BLaER1 (cell line): ENCODE data around the gene RDM1.
A peak's percentile ranks its signal among the peaks of the same experiment; 100 is the strongest.

Source experiments
- H3K27ac ChIP-seq: shearing (Covaris generic); formaldehyde crosslinking; 2 replicates; pipeline ENCODE4 v1.8.1; 2022
- H3K27me3 ChIP-seq: shearing (Covaris generic); formaldehyde crosslinking; 2 replicates; pipeline ENCODE4 v1.8.1; 2022
- H3K36me3 ChIP-seq: shearing (Covaris generic); formaldehyde crosslinking; 2 replicates; pipeline ENCODE4 v1.8.1; 2022
- H3K4me1 ChIP-seq: shearing (Covaris generic); formaldehyde crosslinking; 2 replicates; pipeline ENCODE4 v1.8.1; 2022
- H3K4me2 ChIP-seq: shearing (Covaris generic); formaldehyde crosslinking; 2 replicates; pipeline ENCODE4 v1.8.1; 2022
- H3K4me3 ChIP-seq: shearing (Covaris generic); formaldehyde crosslinking; 2 replicates; pipeline ENCODE4 v1.8.1; 2022
- H3K9ac ChIP-seq: shearing (Covaris generic); formaldehyde crosslinking; 2 replicates; pipeline ENCODE4 v1.8.1; 2022
- H3K9me3 ChIP-seq: shearing (Covaris generic); formaldehyde crosslinking; 2 replicates; pipeline ENCODE4 v1.8.1; 2022
- H4K20me1 ChIP-seq: shearing (Covaris generic); formaldehyde crosslinking; 2 replicates; pipeline ENCODE4 v1.8.1; 2022
- Cebpa-rat ChIP-seq: shearing (Covaris generic); IDR thresholded peaks from 2 replicates; pipeline ENCODE4 v1.8.1; 2022

RDM1 gene

GRCh38 chr17:35934760-35935159, 4.2 kb upstream of the RDM1 start:
- H3K9ac ChIP-seq, result no peak overlapping the region
- H3K4me2 ChIP-seq, result no peak overlapping the region
- H3K27ac ChIP-seq, result no peak overlapping the region
- no peak for TF ChIP-seq Cebpa-rat
- H4K20me1 ChIP-seq, result no peaks in the 10 kb centered on the region
- H3K4me3 ChIP-seq, result no peak overlapping the region
- H3K9me3 ChIP-seq, result no peaks in the 10 kb centered on the region
- H3K4me1 ChIP-seq, result peaks cover 14% of the 10 kb centered on the region
- H3K36me3 ChIP-seq, result no peaks in the 10 kb centered on the region
- no peaks in the 10 kb centered on the region for H3K27me3 ChIP-seq

GRCh38 chr17:35932586-35932985, 2.0 kb upstream of the RDM1 start:
- H3K27me3 ChIP-seq, result no peaks in the 10 kb centered on the region
- no peaks in the 10 kb centered on the region for H4K20me1 ChIP-seq
- peaks cover 18% of the 10 kb centered on the region for H3K4me1 ChIP-seq
- H3K27ac ChIP-seq, result no peak overlapping the region
- H3K9ac ChIP-seq, result no peak overlapping the region
- no peak overlapping the region for H3K4me2 ChIP-seq
- no peaks in the 10 kb centered on the region for H3K9me3 ChIP-seq
- TF ChIP-seq Cebpa-rat, result no peak
- H3K4me3 ChIP-seq, result no peak overlapping the region
- no peaks in the 10 kb centered on the region for H3K36me3 ChIP-seq

GRCh38 chr17:35931794-35932425, 1.3 kb upstream of the RDM1 start:
- TF ChIP-seq Cebpa-rat, result no peak
- Histone ChIP-seq H4K20me1 (no peaks in the 10 kb centered on the region), H3K27ac (no peak overlapping the region), H3K9ac (no peak overlapping the region), H3K36me3 (no peaks in the 10 kb centered on the region), H3K4me1 (peaks cover 18% of the 10 kb centered on the region), H3K4me3 (no peak overlapping the region), H3K4me2 (no peak overlapping the region), H3K27me3 (no peaks in the 10 kb centered on the region), H3K9me3 (no peaks in the 10 kb centered on the region)

GRCh38 chr17:35927714-35928113, 2.9 kb downstream of the RDM1 start:
- Histone ChIP-seq H4K20me1 (no peaks in the 10 kb centered on the region), H3K4me1 (peaks cover 18% of the 10 kb centered on the region), H3K27ac (no peak overlapping the region), H3K4me3 (no peak overlapping the region), H3K4me2 (no peak overlapping the region), H3K9me3 (no peaks in the 10 kb centered on the region), H3K36me3 (peaks cover 10% of the 10 kb centered on the region; the same call in 1 of the 2 replicates), H3K27me3 (no peaks in the 10 kb centered on the region), H3K9ac (no peak overlapping the region)
- TF ChIP-seq Cebpa-rat, result no peak

GRCh38 chr17:35923609-35924114, 6.9 kb downstream of the RDM1 start:
- H3K4me3 ChIP-seq, result no peak overlapping the region
- peaks cover 5% of the 10 kb centered on the region for H3K4me1 ChIP-seq
- no peak for TF ChIP-seq Cebpa-rat
- no peaks in the 10 kb centered on the region for H4K20me1 ChIP-seq
- no peaks in the 10 kb centered on the region for H3K27me3 ChIP-seq
- H3K9me3 ChIP-seq, result no peaks in the 10 kb centered on the region
- H3K27ac ChIP-seq, result no peak overlapping the region
- no peak overlapping the region for H3K4me2 ChIP-seq
- H3K9ac ChIP-seq, result no peak overlapping the region
- H3K36me3 ChIP-seq, result peaks cover 12% of the 10 kb centered on the region; the same call in 1 of the 2 replicates

GRCh38 chr17:35920229-35920628, 10.3 kb downstream of the RDM1 start:
- no peaks in the 10 kb centered on the region for H3K27me3 ChIP-seq
- H3K9me3 ChIP-seq, result 0 out of 2 replicates have a peak, but pooled peaks cover 6% of the 10 kb centered on the region
- H3K27ac ChIP-seq, result no peak overlapping the region
- no peaks in the 10 kb centered on the region for H4K20me1 ChIP-seq
- H3K36me3 ChIP-seq, result peaks cover 12% of the 10 kb centered on the region; the same call in 1 of the 2 replicates
- peaks cover 10% of the 10 kb centered on the region for H3K4me1 ChIP-seq
- no peak for TF ChIP-seq Cebpa-rat
- H3K4me2 ChIP-seq, result no peak overlapping the region
- H3K9ac ChIP-seq, result no peak overlapping the region
- H3K4me3 ChIP-seq, result no peak overlapping the region

GRCh38 chr17:35918665-35919064, 11.9 kb downstream of the RDM1 start:
- Histone ChIP-seq H3K4me3 (no peak overlapping the region), H3K4me2 (peak overlapping the region; percentile 39), H3K9me3 (0 out of 2 replicates have a peak, but pooled peaks cover 6% of the 10 kb centered on the region), H3K4me1 (peaks cover 10% of the 10 kb centered on the region), H3K36me3 (peaks cover 6% of the 10 kb centered on the region; the same call in 1 of the 2 replicates), H3K27me3 (no peaks in the 10 kb centered on the region), H4K20me1 (no peaks in the 10 kb centered on the region), H3K9ac (no peak overlapping the region), H3K27ac (no peak overlapping the region)
- TF ChIP-seq Cebpa-rat, result no peak

GRCh38 chr17:35917519-35918213, 12.9 kb downstream of the RDM1 start:
- no peak overlapping the region for H3K4me3 ChIP-seq
- H3K4me2 ChIP-seq, result no peak overlapping the region
- H4K20me1 ChIP-seq, result no peaks in the 10 kb centered on the region
- no peak for TF ChIP-seq Cebpa-rat
- 0 out of 2 replicates have a peak, but pooled peaks cover 6% of the 10 kb centered on the region for H3K9me3 ChIP-seq
- no peak overlapping the region for H3K27ac ChIP-seq
- peaks cover 10% of the 10 kb centered on the region for H3K4me1 ChIP-seq
- H3K9ac ChIP-seq, result no peak overlapping the region
- peaks cover 2% of the 10 kb centered on the region; the same call in 1 of the 2 replicates for H3K36me3 ChIP-seq
- H3K27me3 ChIP-seq, result no peaks in the 10 kb centered on the region

GRCh38 chr17:35915153-35915964, 15.2 kb downstream of the RDM1 start:
- H3K36me3 ChIP-seq, result no peaks in the 10 kb centered on the region; the same call in 1 of the 2 replicates
- H3K4me3 ChIP-seq, result no peak overlapping the region
- H3K9me3 ChIP-seq, result 0 out of 2 replicates have a peak, but pooled peaks cover 6% of the 10 kb centered on the region
- no peak overlapping the region for H3K27ac ChIP-seq
- no peak overlapping the region for H3K9ac ChIP-seq
- no peak overlapping the region for H3K4me2 ChIP-seq
- H3K27me3 ChIP-seq, result no peaks in the 10 kb centered on the region
- H4K20me1 ChIP-seq, result no peaks in the 10 kb centered on the region
- TF ChIP-seq Cebpa-rat, result no peak
- peaks cover 10% of the 10 kb centered on the region for H3K4me1 ChIP-seq
